ENCODE data around the gene TXNDC11. TPM values are rescaled to one million over a fixed set of nuclear protein-coding genes. Genes with fewer than 3 reads are reported as not detected.

The TXNDC11 gene
- polyA plus RNA-seq, 1 donor (not counting 4 experiments of a cell fraction or from before 2014, with no cell fraction given), result 35.9 TPM

DNA sequence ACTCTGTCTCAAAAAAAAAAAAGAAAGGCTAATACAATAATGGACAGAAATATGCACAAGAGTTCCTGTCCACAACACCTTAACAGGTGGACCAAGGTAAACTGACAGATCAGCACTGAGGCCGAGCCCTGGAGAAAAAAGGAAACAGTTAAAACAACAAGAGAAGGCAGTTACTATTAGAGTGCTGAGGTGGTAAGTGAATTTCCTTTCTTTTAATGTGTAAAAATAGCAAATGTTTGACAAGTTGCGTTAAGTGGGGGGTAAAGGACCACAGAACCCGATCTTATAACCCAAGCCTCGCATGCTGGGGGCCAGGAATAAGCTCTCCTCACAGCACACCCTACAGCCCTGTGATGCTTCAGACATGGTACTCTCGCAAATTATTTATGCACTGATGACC lies 24.8 kb downstream of the TXNDC11 start:
- Histone ChIP-seq H3K4me2 (ENCODE audit: control insufficient read depth, extremely low read depth, insufficient read depth, low read depth, low read length) (no peak overlapping the region), H3K36me3 (ENCODE audit: control insufficient read depth in 2 of 2, extremely low read depth in 1 of 2, insufficient read depth in 2 of 2, low read length in 2 of 2) (peaks cover 17 to 21% of the 10 kb centered on the region in 2 experiments), H3K79me2 (ENCODE audit: control insufficient read depth, insufficient read depth, low read length) (no peaks in the 10 kb centered on the region), H3K27me3 (ENCODE audit: control insufficient read depth, extremely low read depth, insufficient read depth, low read length) (no peaks in the 10 kb centered on the region), H3K4me1 (ENCODE audit: control insufficient read depth, extremely low read depth, insufficient read depth, low read length) (no peaks in the 10 kb centered on the region), H3K27ac (ENCODE audit: control insufficient read depth, insufficient read depth, low read length) (no peak overlapping the region), H3K9ac (ENCODE audit: control insufficient read depth, extremely low read depth, insufficient read depth, low read length) (no peak overlapping the region), H3K9me1 (ENCODE audit: control insufficient read depth, extremely low read depth, insufficient read depth, low read length) (no peaks in the 10 kb centered on the region), H3K4me3 (ENCODE audit: control insufficient read depth in 2 of 3, extremely low read depth in 1 of 3, insufficient read depth in 2 of 3, low read depth in 1 of 3, low read length in 3 of 3) (no peak overlapping the region), H3K9me3 (ENCODE audit: control insufficient read depth, low read depth, low read length) (no peaks in the 10 kb centered on the region), H4K20me1 (ENCODE audit: control insufficient read depth, extremely low read depth, insufficient read depth, low read length) (no peaks in the 10 kb centered on the region), H2AFZ (ENCODE audit: control insufficient read depth, low read length) (no peak overlapping the region)
- TF ChIP-seq EZH2 (IDR thresholded peaks at IDR 0.05; ENCODE audit: low read length), result no peak
- TF ChIP-seq, protein P1, sequence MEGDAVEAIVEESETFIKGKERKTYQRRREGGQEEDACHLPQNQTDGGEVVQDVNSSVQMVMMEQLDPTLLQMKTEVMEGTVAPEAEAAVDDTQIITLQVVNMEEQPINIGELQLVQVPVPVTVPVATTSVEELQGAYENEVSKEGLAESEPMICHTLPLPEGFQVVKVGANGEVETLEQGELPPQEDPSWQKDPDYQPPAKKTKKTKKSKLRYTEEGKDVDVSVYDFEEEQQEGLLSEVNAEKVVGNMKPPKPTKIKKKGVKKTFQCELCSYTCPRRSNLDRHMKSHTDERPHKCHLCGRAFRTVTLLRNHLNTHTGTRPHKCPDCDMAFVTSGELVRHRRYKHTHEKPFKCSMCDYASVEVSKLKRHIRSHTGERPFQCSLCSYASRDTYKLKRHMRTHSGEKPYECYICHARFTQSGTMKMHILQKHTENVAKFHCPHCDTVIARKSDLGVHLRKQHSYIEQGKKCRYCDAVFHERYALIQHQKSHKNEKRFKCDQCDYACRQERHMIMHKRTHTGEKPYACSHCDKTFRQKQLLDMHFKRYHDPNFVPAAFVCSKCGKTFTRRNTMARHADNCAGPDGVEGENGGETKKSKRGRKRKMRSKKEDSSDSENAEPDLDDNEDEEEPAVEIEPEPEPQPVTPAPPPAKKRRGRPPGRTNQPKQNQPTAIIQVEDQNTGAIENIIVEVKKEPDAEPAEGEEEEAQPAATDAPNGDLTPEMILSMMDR (optimal IDR thresholded peaks at IDR 0.05 in 1 of 3, IDR thresholded peaks at IDR 0.05 in 1 of 3, conservative IDR thresholded peaks at IDR 0.05 in 1 of 3; ENCODE audit: extremely low read depth in 1 of 3, insufficient read depth in 2 of 3, low read length in 3 of 3), result no peak
- DNase-seq (ENCODE audit: low read depth, low spot score) (no peak), FAIRE-seq (no peak)
- dilution Hi-C loops (cut with MboI; ENCODE audit: extremely low pct_ligation_motif_present, low sequenced_read_pairs), result no loop called here

DNA sequence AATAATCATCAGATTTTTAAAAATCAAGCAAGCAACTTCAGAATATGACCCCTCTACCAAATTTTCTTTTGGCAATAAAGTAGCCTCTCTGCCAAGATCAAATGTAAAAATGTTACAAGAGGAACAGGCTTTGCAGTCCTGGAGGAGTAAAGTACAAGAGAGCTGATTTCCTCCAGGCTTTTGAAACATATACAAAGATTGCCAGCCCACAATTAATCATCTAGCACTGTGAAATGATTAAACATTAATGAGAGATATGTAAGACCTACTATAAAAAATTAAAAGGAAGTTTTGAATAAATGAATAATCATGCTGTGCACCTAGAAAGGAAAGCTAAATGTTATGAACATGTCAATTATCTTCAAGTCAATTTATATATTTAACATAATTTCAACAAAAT lies 26.3 kb downstream of the TXNDC11 start:
- Histone ChIP-seq H3K79me2 (ENCODE audit: control insufficient read depth, insufficient read depth, low read length) (no peaks in the 10 kb centered on the region), H3K4me3 (ENCODE audit: control insufficient read depth in 2 of 3, extremely low read depth in 1 of 3, insufficient read depth in 2 of 3, low read depth in 1 of 3, low read length in 3 of 3) (no peak overlapping the region), H4K20me1 (ENCODE audit: control insufficient read depth, extremely low read depth, insufficient read depth, low read length) (no peaks in the 10 kb centered on the region), H3K4me1 (ENCODE audit: control insufficient read depth, extremely low read depth, insufficient read depth, low read length) (no peaks in the 10 kb centered on the region), H3K27me3 (ENCODE audit: control insufficient read depth, extremely low read depth, insufficient read depth, low read length) (no peaks in the 10 kb centered on the region), H3K9me3 (ENCODE audit: control insufficient read depth, low read depth, low read length) (no peaks in the 10 kb centered on the region), H3K27ac (ENCODE audit: control insufficient read depth, insufficient read depth, low read length) (no peak overlapping the region), H3K9ac (ENCODE audit: control insufficient read depth, extremely low read depth, insufficient read depth, low read length) (no peak overlapping the region), H3K4me2 (ENCODE audit: control insufficient read depth, extremely low read depth, insufficient read depth, low read depth, low read length) (no peak overlapping the region), H3K9me1 (ENCODE audit: control insufficient read depth, extremely low read depth, insufficient read depth, low read length) (no peaks in the 10 kb centered on the region), H3K36me3 (ENCODE audit: control insufficient read depth in 2 of 2, extremely low read depth in 1 of 2, insufficient read depth in 2 of 2, low read length in 2 of 2) (peaks cover 15 to 20% of the 10 kb centered on the region in 2 experiments), H2AFZ (ENCODE audit: control insufficient read depth, low read length) (no peak overlapping the region)
- dilution Hi-C loops (cut with MboI; ENCODE audit: extremely low pct_ligation_motif_present, low sequenced_read_pairs), result no loop called here
- DNase-seq (ENCODE audit: low read depth, low spot score) (no peak), FAIRE-seq (no peak)
- TF ChIP-seq, protein P1 (optimal IDR thresholded peaks at IDR 0.05 in 1 of 3, IDR thresholded peaks at IDR 0.05 in 1 of 3, conservative IDR thresholded peaks at IDR 0.05 in 1 of 3; ENCODE audit: extremely low read depth in 1 of 3, insufficient read depth in 2 of 3, low read length in 3 of 3), result no peak
